H1 (cell line): Measurements from ENCODE around the gene CEP57L1. TPM values are rescaled to one million over a fixed set of nuclear protein-coding genes. Genes with fewer than 3 reads are reported as not detected.

ENCODE experiments used
- CTCF ChIP-seq, 3 experiments: IDR thresholded peaks; 1 replicate in 2 of 3; 2 replicates in 1 of 3; pipeline versions ENCODE4 v1.5.1 to v1.6.1; 2011; ENCODE audit warnings: low read length in 3 of 3, mild to moderate bottlenecking in 3 of 3, inconsistent platforms in 2 of 3, low read depth in 1 of 3, moderate library complexity in 1 of 3; ENCODE audit not compliant: insufficient read depth in 1 of 3; ENCODE audit errors: control extremely low read depth in 1 of 3
- SUZ12 ChIP-seq: fragments of 200-600 bp; sonication (generic); IDR thresholded peaks from 2 replicates; pipeline ENCODE4 v1.6.1; 2012; ENCODE audit warnings: mild to moderate bottlenecking, inconsistent platforms, low read length, moderate library complexity, mixed read lengths
- polyA plus RNA-seq, 7 experiments: library from polyadenylated mRNA; depleted of rRNA in 3 of 7; stranded (reverse) in 5 of 7; unstranded in 2 of 7; fragments of >200 nt in 5 of 7; fragments of 200-250 nt in 2 of 7; gene quantifications; 1 replicate in 5 of 7; 2 replicates in 1 of 7; 4 replicates in 1 of 7; pipeline versions ENCODE4 v1.2.1 to v1.2.3, GENCODE V29; 2011 to 2013; ENCODE audit warnings: missing spikeins in 2 of 7, mixed read lengths in 2 of 7
- total RNA-seq: library from RNA; stranded (reverse); fragmentation: NEBNext Ultra II Directional; extraction: Animal tissue kit (Norgen Biotek cat#: 25700); gene quantifications from 2 replicates; pipeline ENCODE4 v1.2.1, GENCODE V29; 2021

CEP57L1 gene
- total and polyA plus RNA-seq, 2 of the 8 experiments (the other 6 are each of a cell fraction or from before 2014, with no cell fraction given), result 3.6 to 11.5 TPM

DNA sequence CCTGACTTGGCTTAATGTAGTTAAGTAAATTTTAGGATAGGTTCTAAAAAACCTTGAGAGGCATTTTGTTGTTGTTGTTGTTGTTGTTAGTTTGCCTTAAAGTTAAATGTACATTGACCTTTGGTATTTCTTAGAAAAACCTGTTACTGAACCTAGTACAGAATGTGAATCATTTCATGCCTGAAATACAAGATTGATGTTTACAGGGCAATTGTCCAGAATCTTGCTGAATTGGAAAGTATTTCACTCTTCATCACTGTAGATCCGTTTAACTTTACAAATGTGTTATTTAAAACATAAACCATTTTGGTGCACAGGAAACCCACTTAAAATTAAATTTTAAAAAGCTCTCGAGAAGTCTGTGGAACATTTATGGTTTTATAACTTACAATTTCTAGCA is 75.0 kb downstream of the CEP57L1 start (continued):
- TF ChIP-seq CTCF (IDR thresholded peaks at IDR 0.05; ENCODE audit: control extremely low read depth in 1 of 3, insufficient read depth in 1 of 3, low read depth in 1 of 3, low read length in 3 of 3) (no peak), SUZ12 (no peak)
